ENCODE measurements around the gene TMEM179.

DNA sequence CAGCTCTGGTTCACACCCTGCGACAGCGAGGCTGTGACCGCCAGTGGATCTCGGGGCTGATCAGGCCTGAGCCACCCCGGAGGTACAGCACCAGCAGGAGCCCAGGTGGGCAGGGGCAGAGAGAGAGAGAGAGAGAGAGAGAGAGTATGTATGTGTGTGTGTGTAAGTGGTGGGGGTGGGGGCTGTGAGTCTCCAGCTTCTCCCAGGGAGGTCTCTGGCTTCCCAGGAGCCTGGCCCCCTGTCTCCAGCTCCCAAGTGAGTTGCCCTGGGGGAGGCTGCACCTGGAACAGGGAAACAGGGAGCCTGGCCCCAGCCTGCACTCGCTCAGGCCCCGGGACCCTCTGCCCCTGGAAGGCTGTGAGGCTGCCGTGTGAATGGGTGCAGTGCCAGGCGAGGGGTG lies 23.1 kb downstream of the TMEM179 start:
- TF ChIP-seq, protein P1, sequence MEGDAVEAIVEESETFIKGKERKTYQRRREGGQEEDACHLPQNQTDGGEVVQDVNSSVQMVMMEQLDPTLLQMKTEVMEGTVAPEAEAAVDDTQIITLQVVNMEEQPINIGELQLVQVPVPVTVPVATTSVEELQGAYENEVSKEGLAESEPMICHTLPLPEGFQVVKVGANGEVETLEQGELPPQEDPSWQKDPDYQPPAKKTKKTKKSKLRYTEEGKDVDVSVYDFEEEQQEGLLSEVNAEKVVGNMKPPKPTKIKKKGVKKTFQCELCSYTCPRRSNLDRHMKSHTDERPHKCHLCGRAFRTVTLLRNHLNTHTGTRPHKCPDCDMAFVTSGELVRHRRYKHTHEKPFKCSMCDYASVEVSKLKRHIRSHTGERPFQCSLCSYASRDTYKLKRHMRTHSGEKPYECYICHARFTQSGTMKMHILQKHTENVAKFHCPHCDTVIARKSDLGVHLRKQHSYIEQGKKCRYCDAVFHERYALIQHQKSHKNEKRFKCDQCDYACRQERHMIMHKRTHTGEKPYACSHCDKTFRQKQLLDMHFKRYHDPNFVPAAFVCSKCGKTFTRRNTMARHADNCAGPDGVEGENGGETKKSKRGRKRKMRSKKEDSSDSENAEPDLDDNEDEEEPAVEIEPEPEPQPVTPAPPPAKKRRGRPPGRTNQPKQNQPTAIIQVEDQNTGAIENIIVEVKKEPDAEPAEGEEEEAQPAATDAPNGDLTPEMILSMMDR (IDR thresholded peaks at IDR 0.05) = no peak
- TF ChIP-seq POLR2A (IDR thresholded peaks at IDR 0.05) = no peak
